ENCODE measurements around the gene RAMACL.

DNA sequence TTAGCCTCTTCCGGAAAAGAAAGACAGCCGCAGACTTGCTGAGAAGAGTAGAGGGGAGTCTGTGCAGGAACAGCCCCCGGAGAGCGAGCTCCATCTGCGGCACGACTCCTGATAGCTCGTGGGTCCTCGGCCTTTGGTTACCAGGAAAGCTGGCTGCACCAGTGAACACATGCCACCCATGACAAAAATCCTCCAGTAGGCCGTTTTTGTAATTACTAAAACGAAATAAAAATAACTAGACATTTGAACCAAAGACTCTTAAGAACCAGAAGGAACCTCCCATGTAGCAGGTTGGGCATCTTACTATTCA lies 42.2 kb downstream of the RAMACL start:
- no peak for TF ChIP-seq POLR2A (IDR thresholded peaks at IDR 0.05)
- TF ChIP-seq, protein P1, sequence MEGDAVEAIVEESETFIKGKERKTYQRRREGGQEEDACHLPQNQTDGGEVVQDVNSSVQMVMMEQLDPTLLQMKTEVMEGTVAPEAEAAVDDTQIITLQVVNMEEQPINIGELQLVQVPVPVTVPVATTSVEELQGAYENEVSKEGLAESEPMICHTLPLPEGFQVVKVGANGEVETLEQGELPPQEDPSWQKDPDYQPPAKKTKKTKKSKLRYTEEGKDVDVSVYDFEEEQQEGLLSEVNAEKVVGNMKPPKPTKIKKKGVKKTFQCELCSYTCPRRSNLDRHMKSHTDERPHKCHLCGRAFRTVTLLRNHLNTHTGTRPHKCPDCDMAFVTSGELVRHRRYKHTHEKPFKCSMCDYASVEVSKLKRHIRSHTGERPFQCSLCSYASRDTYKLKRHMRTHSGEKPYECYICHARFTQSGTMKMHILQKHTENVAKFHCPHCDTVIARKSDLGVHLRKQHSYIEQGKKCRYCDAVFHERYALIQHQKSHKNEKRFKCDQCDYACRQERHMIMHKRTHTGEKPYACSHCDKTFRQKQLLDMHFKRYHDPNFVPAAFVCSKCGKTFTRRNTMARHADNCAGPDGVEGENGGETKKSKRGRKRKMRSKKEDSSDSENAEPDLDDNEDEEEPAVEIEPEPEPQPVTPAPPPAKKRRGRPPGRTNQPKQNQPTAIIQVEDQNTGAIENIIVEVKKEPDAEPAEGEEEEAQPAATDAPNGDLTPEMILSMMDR (IDR thresholded peaks at IDR 0.05) = no peak
